ENCODE results near the gene RCOR2. TPM values are rescaled to one million over a fixed set of nuclear protein-coding genes. Genes with fewer than 3 reads are reported as not detected.

The RCOR2 gene
- total RNA-seq, 1 experiment from 2014 or later = 1.8 TPM

DNA sequence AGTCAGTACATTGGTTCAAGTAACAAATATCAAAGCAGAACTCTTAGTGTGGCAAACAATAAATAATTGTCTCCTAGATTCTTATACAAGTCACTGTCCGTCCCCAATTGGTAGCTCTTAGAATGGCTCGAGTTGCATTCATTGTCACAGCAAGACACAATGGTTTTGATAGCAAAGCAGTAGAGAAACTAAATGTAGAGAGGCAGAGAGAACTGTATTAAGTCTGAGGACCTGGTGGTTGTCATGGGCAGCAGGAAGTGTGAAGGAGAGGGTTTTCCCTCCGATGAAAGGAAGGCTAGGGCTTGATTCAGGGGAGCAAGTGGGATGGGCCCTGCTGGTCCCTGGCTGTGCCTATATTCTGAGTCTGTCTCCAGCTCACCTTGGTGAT is 36.6 kb downstream of the RCOR2 start:
- Mint-ChIP-seq H3K36me3 (ENCODE audit: insufficient read depth, unreplicated experiment) (peaks cover 30% of the 10 kb centered on the region), H3K9me3 (ENCODE audit: unreplicated experiment) (no peaks in the 10 kb centered on the region), H3K4me1 (ENCODE audit: low read depth, unreplicated experiment) (no peaks in the 10 kb centered on the region), H3K4me3 (ENCODE audit: unreplicated experiment) (no peak overlapping the region), H3K27me3 (ENCODE audit: insufficient read depth, unreplicated experiment) (no peaks in the 10 kb centered on the region), H3K27ac (ENCODE audit: unreplicated experiment) (no peak overlapping the region)
- intact Hi-C loops (cut with micrococcal nuclease; ENCODE audit: unreplicated experiment) = no loop called here
- ChIA-PET POLR2A (interaction anchor here (0.6 kb wide), 1 partner anchor 69 kb away, joined by 3 read pairs; no protein-coding TSS in a partner anchor), CTCF (no interaction called here)
- no peaks in the 10 kb centered on the region; the same call in 1 of the 2 replicates for H3K36me3 ChIP-seq (ENCODE audit: control insufficient read depth, insufficient read depth, low read length)
- no peak for DNase-seq
- no TSS peak for BruUV-seq (replicated peaks)
- no peak overlapping the region for H3K4me3 ChIP-seq (ENCODE audit: low read depth, low read length)
- no peaks in the 10 kb centered on the region for H3K9me3 ChIP-seq
- no peaks in the 10 kb centered on the region for H3K4me1 ChIP-seq
- H3K27me3 ChIP-seq (replicated peaks; ENCODE audit: control insufficient read depth, insufficient read depth, low read length) = no peaks in the 10 kb centered on the region
- TF ChIP-seq, protein P1, sequence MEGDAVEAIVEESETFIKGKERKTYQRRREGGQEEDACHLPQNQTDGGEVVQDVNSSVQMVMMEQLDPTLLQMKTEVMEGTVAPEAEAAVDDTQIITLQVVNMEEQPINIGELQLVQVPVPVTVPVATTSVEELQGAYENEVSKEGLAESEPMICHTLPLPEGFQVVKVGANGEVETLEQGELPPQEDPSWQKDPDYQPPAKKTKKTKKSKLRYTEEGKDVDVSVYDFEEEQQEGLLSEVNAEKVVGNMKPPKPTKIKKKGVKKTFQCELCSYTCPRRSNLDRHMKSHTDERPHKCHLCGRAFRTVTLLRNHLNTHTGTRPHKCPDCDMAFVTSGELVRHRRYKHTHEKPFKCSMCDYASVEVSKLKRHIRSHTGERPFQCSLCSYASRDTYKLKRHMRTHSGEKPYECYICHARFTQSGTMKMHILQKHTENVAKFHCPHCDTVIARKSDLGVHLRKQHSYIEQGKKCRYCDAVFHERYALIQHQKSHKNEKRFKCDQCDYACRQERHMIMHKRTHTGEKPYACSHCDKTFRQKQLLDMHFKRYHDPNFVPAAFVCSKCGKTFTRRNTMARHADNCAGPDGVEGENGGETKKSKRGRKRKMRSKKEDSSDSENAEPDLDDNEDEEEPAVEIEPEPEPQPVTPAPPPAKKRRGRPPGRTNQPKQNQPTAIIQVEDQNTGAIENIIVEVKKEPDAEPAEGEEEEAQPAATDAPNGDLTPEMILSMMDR (IDR thresholded peaks at IDR 0.05; ENCODE audit: insufficient read depth in 1 of 2, low read depth in 1 of 2, low read length in 1 of 2, severe bottlenecking in 1 of 2, unreplicated experiment in 1 of 2) = no peak

DNA sequence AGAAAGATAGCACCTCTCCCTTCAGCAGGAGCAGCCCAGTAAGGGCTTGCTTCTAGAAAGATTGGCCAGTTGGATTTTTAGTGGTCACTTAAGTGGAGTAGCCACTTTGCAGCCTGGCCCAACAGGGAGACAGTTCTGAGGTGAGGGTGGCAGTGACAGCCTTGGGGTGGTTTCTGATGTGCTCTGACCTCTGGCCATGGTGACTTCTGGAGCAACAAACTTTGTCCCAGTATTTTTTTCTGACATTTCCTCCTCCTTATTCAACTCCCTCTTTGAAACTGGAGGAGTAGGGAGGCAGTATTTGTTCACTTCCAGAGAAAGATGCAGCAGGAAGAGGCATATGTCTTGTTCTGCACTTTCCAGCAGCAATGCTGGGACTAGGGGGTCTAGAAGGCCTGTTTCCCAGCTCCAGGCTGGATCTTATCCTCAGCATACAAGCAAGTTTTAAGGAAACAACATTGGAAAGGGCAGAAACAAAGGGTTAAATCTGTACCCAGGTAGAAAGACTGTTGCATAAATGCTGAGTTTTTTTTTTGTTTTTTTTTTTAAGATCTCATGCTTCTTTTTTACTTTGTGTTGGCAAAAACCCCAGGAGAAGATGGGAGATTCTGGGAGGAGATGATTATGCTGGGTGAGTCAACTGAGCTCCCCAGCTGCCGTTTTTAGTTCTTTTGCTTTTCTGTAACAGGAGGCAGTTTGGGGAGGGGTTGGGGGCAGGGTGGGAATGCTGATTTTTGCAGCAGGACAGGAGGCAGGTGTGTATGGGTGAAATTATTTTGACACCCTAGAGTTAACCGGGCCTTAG is 37.2 kb downstream of the RCOR2 start:
- POLR2A ChIA-PET = interaction anchor here (0.6 kb wide), 1 partner anchor 69 kb away, joined by 3 read pairs; no protein-coding TSS in a partner anchor
- peaks cover 1% of the 10 kb centered on the region for H3K4me1 Mint-ChIP-seq (ENCODE audit: low read depth, unreplicated experiment)
- no peaks in the 10 kb centered on the region; the same call in 1 of the 2 replicates for H3K36me3 ChIP-seq (ENCODE audit: control insufficient read depth, insufficient read depth, low read length)
- no peak overlapping the region for H3K4me3 ChIP-seq (ENCODE audit: low read depth, low read length)
- no peak overlapping the region for H3K4me3 Mint-ChIP-seq (ENCODE audit: unreplicated experiment)
- H3K9me3 ChIP-seq = no peaks in the 10 kb centered on the region
- TF ChIP-seq, protein P1 (IDR thresholded peaks at IDR 0.05; ENCODE audit: insufficient read depth in 1 of 2, low read depth in 1 of 2, low read length in 1 of 2, severe bottlenecking in 1 of 2, unreplicated experiment in 1 of 2) = no peak
- no peaks in the 10 kb centered on the region for H3K9me3 Mint-ChIP-seq (ENCODE audit: unreplicated experiment)
- no peaks in the 10 kb centered on the region for H3K4me1 ChIP-seq
- H3K27ac Mint-ChIP-seq (ENCODE audit: unreplicated experiment) = no peak overlapping the region
- H3K27me3 Mint-ChIP-seq (ENCODE audit: insufficient read depth, unreplicated experiment) = no peaks in the 10 kb centered on the region
- CTCF ChIA-PET = no interaction called here
- no peak for DNase-seq
- H3K27me3 ChIP-seq (replicated peaks; ENCODE audit: control insufficient read depth, insufficient read depth, low read length) = no peaks in the 10 kb centered on the region
- intact Hi-C loops (cut with micrococcal nuclease; ENCODE audit: unreplicated experiment) = no loop called here
- peaks cover 27% of the 10 kb centered on the region for H3K36me3 Mint-ChIP-seq (ENCODE audit: insufficient read depth, unreplicated experiment)
- no TSS peak for BruUV-seq (replicated peaks)

DNA sequence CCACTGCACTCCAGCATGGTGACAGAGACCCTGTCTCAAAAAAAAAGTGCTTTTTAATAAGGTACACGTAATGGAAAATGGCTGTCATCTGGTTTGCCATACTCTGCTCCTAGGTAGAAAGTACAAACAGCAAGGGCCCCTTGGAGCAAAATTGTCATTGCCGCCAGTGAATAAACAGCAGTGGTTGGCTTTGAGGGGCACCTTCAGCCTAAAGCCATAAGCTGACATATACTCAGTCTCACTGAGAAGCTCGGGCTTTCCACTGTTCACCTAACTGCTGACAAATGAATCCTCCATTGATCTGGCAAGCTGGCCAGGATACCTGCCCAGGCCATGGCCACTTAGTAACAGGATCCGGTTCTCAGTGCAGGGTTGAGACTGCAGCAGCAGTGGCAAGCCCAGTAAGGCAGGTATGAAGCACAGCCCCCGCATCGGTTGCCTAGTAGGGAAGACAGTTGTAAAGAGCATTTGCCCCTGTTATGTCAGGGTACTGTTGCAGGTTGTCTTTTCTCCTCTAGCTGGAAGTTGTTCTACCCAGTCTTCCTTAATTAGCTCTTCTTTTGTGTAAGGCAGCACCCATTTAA is 39.2 kb downstream of the RCOR2 start:
- no peak overlapping the region for H3K4me3 ChIP-seq (ENCODE audit: low read depth, low read length)
- H3K9me3 ChIP-seq = no peaks in the 10 kb centered on the region
- no peak overlapping the region for H3K4me3 Mint-ChIP-seq (ENCODE audit: unreplicated experiment)
- ChIA-PET POLR2A (interaction anchor here (0.6 kb wide), 2 partner anchors 15 to 42 kb away, joined by 3 to 11 read pairs; no protein-coding TSS in a partner anchor), CTCF (interaction anchor here (0.7 kb wide), 2 partner anchors 32 to 38 kb away, joined by 5 to 8 read pairs; no protein-coding TSS in a partner anchor)
- H3K27ac Mint-ChIP-seq (ENCODE audit: unreplicated experiment) = no peak overlapping the region
- no TSS peak for BruUV-seq (replicated peaks)
- no peaks in the 10 kb centered on the region for H3K4me1 ChIP-seq
- H3K36me3 ChIP-seq (ENCODE audit: control insufficient read depth, insufficient read depth, low read length) = no peaks in the 10 kb centered on the region; the same call in 1 of the 2 replicates
- no peaks in the 10 kb centered on the region for H3K27me3 ChIP-seq (replicated peaks; ENCODE audit: control insufficient read depth, insufficient read depth, low read length)
- no peaks in the 10 kb centered on the region for H3K27me3 Mint-ChIP-seq (ENCODE audit: insufficient read depth, unreplicated experiment)
- peaks cover 8% of the 10 kb centered on the region for H3K4me1 Mint-ChIP-seq (ENCODE audit: low read depth, unreplicated experiment)
- TF ChIP-seq, protein P1 (IDR thresholded peaks at IDR 0.05; ENCODE audit: insufficient read depth in 1 of 2, low read depth in 1 of 2, low read length in 1 of 2, severe bottlenecking in 1 of 2, unreplicated experiment in 1 of 2) = no peak
- no peaks in the 10 kb centered on the region for H3K9me3 Mint-ChIP-seq (ENCODE audit: unreplicated experiment)
- H3K36me3 Mint-ChIP-seq (ENCODE audit: insufficient read depth, unreplicated experiment) = peaks cover 30% of the 10 kb centered on the region
- DNase-seq = no peak
- intact Hi-C loops (cut with micrococcal nuclease; ENCODE audit: unreplicated experiment) = no loop called here

Data from Caco-2 (cell line).